Neural cell (in vitro differentiated cells): ENCODE data around the gene CDC5L.

Source experiments
- CTCF ChIP-seq: fragments of 450-650 bp; IDR thresholded peaks from 2 replicates; pipeline ENCODE4 v1.5.1; 2014; ENCODE audit warnings: antibody characterized with exemption, mild to moderate bottlenecking, moderate library complexity; ENCODE audit not compliant: poor library complexity, severe bottlenecking
- EP300 ChIP-seq: fragments of 450-650 bp; conservative IDR thresholded peaks from 2 replicates; pipeline ENCODE4 v1.6.1; 2014; ENCODE audit warnings: antibody characterized with exemption, mild to moderate bottlenecking, moderate library complexity; ENCODE audit not compliant: poor library complexity, severe bottlenecking
- EZH2 ChIP-seq: fragments of 200-600, 300-800 bp; shearing (Covaris generic), sonication (generic); IDR thresholded peaks from 2 replicates; pipeline ENCODE4 v1.6.1; 2014; ENCODE audit warnings: antibody characterized with exemption, low read length, borderline replicate concordance, mild to moderate bottlenecking; ENCODE audit not compliant: insufficient read depth, poor library complexity, severe bottlenecking
- MXI1 ChIP-seq: fragments of 450-650 bp; conservative IDR thresholded peaks from 2 replicates; pipeline ENCODE4 v1.6.1; 2014; ENCODE audit warnings: antibody characterized with exemption, mild to moderate bottlenecking; ENCODE audit not compliant: poor library complexity, severe bottlenecking
- POLR2AphosphoS5 ChIP-seq: IDR thresholded peaks from 2 replicates; pipeline ENCODE4 v1.6.1; 2012
- RAD21 ChIP-seq: fragments of 450-650 bp; conservative IDR thresholded peaks from 2 replicates; pipeline ENCODE4 v1.6.1; 2014; ENCODE audit warnings: antibody characterized with exemption, mild to moderate bottlenecking, moderate library complexity
- REST ChIP-seq: IDR thresholded peaks from 2 replicates; pipeline ENCODE4 v1.6.1; 2012; ENCODE audit warnings: borderline replicate concordance
- TAF1 ChIP-seq: IDR thresholded peaks from 2 replicates; pipeline ENCODE4 v1.6.1; 2012; ENCODE audit warnings: low read depth

- TF ChIP-seq EP300 (no peak), CTCF (no peak), RAD21 (no peak), REST (no peak), EZH2 (no peak), MXI1 (no peak), TAF1 (no peak), POLR2AphosphoS5 (no peak)
Observed at GRCh38 chr6:44481760-44482159, 94.3 kb downstream of the CDC5L start.
